HG03196 (cell line): ENCODE data around the gene ARMC7.
A peak's percentile ranks its signal among the peaks of the same experiment; 100 is the strongest.
"Not testable (repeated sequence)": the region's sequence is repeated elsewhere in the genome, so short reads cannot be mapped to it uniquely, and the experiment has no call there.

Experiments used
- ATAC-seq: cut with Tn5 transposase; IDR thresholded peaks from one replicate; pipeline ENCODE4 v1.9.1; 2021; ENCODE audit not compliant: unreplicated experiment

The ARMC7 gene

DNA sequence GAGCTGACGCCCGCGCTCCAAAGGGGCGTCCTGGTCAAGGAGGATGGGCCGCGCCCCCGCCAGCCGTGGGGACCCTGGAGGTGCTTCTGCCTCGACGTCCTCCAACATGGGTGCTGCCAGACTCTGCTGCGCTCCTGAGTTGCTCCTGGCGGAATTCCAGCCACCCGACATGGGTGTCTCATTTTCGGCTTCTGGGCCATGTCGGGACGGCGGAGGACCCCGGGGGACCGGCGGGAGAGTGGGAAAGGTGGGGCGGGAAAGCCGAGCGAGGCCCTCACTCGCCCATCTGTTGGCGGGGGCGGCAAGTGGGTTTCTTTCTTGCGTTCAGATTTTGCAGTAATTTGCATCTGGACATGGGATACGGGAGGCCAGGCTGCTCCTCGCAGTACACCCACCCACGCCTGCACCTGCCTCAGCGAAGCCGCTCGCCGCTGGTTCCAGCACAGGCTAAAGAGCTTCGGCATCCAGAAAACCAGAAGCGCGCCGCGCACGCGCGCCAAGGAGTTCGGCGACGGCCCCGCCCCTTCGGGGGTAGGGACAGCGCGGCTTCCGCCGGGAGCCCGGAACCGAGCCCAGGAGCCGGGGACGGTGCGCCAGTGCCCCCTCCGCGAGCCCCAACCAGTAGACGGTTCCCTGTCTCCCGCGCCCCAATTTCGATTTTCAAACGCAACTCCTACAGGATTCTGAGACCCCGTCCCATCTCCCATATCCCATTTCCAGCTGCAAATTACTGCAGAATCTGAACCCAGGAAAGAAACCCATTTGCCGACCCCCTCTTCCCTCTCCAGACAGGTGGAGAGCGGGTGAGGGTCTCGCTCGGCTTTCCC, at the start of gene ARMC7:
ARMC7 (plus strand) TSS at position 563 of the 827 bp plus-strand sequence. CDS start 320 bp downstream, outside the sequence.
- peak; percentile 55 for ATAC-seq

DNA sequence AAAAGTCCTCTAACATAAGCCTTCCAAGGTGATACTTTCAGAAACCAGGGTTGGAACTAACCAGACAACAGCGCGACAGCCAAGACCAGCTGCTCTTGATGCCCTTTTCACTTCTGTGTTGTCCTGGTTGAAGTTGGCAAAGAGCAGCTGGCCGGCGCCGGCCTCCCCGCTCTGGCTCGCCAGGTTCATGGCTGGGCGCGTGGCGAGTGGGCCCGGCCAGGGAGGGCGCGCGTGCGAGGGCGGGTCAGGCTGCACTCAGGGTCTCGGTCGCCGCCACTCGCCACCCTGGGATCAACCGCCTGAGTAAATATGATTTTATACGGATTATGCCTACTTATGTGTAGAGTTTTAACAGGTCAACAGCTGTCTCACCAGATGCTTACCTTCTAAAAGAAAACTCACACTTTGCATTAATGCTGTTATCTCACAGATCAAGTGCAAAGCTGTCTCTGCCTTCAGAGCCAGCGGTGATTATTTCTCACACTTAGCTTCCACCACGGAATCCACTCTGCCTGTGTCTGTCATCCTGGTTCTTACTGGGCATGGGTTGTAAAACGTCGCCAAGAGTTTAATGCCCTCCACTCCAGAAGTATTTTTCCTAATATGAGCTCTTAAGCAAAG, 49.2 kb upstream of the ARMC7 start:
- no peak for ATAC-seq

DNA sequence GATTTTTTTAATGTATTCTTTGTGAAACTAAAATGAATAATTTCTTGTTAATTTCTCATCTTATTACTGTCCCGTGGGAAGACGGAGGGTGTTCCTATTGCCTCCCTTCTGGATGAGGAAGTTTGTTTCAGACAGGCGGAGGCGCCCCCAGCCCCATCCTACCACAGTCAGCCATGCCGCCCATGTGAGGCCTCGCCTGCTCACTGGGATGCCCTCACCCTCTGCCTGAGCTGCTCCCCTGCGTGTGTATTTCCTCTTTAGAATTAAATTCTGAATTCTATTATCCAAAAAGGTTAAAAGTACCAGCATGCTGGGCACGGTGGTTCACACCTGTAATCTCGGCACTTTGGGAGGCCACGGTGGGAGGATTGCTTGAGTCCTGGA, 48.7 kb upstream of the ARMC7 start:
- ATAC-seq: no peak

DNA sequence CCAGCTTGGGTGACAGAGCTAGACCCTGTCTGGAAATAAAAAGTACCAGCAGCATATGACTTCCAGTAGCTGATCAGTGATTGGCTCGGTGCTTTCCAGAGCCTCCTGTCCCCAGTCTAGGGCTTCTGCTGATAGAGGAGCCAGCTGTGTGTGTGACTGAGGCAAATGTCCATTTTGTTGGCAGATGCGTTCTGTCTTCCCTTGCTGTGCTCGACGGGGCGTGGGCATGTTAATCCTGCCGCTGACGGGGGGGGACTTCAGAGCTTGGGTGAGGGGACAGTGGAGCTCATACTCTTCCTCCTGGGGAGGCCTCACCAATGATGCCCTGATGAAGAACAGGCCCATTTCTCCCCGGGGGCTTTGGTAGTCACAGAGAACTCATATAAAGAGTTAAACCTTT, 48.2 kb upstream of the ARMC7 start:
- no peak for ATAC-seq

DNA sequence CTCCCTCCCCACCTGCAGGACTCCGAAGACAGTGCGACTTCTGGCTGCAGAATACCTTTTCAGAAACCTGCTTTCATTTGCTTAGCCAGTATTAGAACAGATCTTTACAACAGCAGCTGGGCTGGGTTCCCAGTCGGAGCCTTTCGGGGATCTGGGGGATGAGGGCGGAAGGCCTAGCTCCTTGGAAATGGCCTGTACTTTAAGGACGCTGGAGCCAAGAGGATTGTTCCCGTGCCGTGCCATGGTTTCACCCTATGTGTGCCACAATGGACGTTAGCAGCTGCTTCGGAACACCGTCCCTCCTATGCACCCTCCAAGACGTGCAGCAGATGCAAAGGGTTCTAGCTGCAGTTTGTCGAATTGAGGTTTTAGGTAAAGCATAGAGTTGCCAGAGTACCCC, 46.6 kb upstream of the ARMC7 start:
- ATAC-seq: no peak

DNA sequence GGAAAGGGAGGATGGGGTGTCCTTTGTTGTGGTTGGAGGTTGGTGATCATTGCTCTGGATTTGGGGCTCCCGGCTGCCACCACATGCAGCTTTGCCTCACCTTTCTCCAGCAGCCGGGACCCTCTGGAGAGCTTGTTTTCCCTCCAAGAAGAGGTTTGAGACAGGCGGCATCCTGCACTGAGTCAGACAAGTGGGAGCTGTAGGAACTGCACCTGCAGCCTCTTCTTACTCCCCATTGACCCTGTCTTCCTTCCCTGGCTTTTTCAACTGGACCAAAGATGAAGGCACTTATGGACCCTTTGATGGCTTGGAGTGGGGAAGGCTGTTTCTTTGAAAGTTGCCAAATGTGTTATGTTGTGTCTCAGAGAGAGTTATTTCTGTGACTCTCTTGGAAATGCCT, 46.1 kb upstream of the ARMC7 start:
- ATAC-seq: no peak

DNA sequence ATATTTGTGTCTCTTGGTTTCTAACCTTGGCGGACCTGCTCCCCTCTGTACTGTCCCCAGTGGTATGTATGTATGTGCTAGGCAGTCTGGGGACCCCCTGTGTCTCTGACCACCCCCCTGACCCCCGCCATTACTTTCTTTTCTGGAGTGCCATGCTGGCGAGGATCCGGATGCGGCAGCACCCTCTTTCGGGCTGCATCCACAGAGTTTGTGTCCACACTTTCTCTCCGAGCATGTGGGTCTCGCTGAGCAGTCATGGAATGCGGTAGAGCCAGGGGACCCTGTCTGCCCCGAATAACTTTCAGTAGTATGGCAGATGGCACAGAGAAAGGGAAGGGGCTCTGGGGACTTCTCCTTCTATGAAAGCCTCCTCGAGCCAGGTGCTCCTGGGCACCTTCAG, 45.7 kb upstream of the ARMC7 start:
- no peak for ATAC-seq

DNA sequence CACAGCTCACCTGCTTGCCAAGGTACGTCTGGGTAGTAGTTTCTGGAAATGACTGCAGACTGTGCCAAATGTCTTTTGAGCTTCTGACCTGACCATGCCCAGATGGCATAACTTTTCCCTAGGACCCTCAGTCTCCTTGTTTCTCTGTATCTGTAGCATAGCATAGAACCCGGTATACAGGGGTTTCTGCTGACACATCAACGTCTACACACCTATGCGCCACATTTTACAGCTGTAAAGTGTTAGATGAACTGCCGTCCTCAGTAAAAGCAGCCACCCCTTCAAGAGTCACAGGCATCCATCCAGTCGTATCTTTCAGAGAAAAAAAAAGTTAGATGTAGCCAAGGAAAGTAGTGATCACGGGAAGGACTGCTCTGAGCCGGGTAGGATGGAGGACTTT, 45.3 kb upstream of the ARMC7 start:
- ATAC-seq: no peak

DNA sequence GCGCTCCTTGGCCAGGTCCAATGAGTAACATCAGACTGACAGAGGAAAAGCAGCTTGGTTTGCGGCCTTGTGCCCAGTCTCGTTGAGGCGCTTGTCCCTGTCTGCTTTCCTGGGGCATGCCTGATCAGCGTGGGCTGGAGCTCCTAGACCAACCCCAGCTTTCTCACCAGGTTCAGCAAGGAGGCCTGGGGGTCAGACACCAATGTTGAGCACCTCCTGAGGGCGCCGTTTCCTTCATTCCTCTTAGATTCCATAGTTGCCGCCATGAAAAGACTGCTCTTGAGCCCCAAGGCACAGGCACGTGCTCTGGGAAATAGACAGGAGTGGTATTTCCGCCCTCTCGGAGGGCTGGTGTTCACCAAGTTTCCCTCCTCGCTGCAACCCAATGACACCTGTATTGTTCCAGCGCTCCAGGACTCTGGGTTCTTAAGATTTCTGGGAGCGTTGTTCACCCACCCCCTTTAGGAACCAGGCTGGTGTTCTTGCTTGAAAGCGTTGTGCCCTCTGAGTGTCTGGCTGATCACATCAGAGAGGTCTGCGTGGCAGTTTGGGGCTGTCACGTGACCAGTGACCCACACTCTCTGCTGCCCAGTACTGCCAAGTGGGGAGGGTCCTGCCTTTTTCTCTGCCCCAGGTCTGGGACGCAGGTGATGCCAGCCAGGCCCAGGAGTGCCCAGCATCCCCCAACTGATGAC, 44.8 kb upstream of the ARMC7 start:
- no peak for ATAC-seq

DNA sequence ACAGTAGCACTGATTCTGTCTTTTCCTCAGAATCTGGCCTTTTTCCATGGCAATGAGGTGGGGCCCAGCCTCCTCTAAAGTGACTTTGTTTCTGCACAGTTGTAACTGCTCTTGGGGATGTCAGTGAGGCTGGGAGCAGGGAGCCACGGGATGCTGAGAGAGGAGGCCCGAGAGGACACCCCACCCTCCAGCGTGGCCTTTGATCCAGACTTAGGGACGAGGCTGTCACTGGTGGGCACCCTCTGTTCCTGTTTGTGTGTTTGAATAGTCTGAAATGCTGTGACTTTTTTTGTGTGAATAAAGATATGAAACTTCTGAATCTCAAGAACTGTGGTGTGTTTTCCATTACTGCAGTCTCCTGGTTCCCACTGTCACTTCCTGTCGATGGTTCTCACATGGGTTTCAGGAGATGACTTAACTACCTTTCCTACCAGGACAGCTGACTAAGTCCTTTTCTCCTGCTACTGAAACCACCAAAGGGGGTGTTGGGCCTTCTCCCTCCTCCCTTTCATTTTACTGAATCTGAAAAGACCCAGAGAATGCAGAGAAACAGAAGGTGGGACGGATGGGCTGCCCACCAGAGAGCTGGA, 44.1 kb upstream of the ARMC7 start:
- no peak for ATAC-seq

DNA sequence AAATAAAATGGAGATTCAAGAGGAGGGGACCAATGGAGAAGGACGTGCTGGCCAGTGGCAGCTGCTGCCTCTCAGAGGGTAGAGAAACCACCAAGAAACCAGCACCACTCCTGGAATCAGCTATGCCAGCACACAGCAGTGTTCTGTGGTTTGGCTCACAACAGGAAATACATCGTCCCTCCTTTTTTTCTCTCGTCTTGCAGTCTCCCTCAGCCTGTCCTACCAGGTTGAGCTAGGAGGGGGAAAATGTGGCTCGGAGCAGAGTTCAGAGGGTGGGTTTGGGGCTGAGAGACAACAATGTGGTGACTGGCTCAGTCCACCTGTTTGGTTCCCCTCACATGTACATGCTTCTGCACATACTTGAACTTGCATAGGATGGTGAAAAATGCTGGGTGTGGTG, 41.9 kb upstream of the ARMC7 start:
- ATAC-seq: no peak

DNA sequence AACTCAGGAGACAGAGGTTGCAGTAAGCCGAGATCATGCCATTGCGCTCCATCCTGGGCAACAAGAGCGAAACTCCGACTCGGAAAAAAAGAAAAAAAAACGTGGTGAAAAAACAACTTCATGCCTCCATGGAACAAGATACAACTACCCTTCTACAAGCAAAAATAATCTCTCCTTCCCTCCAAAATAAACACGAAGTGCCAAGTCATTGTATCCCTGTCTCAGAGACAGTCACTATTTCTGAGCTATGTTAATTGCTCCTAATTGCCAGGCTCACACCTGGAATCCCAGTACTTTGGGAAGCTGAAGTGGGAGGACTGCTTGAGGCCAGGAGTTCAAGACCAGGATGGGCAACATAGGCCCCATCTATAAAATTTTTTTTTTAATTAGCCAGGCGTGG, 41.0 kb upstream of the ARMC7 start:
- ATAC-seq: no peak

DNA sequence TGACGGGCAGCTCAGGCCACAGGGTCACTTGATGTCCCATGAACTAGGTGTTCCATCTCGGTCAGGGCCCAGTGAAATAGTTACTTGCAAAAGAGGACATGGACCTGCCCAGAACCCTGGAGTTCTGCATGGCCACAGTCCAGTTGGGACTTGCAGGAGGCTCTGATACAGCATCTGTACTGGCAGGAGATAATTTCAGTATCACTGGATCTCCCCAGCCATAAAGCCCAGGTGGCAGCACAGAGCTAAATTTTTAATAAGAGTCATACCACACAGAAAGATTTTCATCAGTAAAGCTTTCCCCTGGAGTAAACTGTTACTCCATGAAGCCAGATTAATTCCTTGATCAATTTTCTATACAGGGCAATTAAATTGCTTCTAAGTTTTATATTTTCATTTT, 40.0 kb upstream of the ARMC7 start:
- no peak for ATAC-seq

DNA sequence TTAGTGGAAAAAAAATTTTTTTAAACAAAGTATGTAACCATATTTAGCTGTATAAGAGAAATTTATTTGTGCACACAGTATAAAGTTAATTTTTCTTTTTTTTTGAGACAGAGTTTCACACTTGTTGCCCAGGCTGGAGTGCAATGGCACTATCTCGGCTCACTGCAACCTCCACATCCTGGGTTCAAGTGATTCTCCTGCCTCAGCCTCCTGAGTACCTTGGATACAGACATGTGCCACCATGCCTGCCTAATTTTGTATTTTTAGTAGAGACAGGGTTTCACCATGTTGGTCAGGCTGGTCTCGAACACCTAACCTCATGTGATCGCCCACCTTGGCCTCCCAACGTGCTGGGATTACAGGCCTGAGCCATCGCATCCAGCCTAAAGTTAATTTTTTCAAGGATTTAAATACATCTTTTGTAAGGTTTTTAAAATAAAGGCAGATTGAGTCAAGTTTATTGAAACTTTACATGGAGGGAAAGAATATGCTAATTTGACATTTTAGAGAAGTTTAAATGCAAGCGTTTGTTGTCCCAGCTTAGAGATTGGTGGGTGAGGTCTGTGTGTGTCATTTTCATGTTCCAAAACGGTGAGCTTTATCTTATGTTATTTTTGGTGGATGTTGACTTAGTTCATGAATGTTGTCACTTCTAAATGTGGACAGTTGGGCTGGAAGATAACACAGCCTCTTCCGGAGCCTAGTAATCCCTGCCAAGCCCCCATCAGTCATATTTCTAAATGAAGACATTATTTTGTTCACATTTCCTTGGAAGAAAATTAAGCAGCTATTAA, 38.1 kb upstream of the ARMC7 start:
- ATAC-seq: not testable (repeated sequence)

DNA sequence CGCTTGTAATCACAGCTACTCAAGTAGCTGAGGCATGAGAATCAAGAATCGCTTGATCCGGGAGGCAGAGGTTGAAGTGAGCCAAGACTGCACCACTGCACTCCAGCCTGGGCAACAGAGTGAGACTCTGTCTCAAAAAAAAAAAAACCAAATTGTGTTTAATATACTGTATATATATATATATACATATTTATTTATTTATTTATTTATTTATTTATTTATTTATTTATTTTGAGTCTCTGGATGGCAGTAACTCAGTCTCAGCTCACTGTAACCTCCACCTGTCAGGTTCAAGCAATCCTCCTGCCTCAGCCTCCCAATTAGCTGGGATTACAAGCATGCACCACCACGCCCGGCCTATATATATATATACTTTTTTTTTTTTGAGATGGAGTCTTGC, 36.9 kb upstream of the ARMC7 start:
- ATAC-seq: not testable (repeated sequence)

DNA sequence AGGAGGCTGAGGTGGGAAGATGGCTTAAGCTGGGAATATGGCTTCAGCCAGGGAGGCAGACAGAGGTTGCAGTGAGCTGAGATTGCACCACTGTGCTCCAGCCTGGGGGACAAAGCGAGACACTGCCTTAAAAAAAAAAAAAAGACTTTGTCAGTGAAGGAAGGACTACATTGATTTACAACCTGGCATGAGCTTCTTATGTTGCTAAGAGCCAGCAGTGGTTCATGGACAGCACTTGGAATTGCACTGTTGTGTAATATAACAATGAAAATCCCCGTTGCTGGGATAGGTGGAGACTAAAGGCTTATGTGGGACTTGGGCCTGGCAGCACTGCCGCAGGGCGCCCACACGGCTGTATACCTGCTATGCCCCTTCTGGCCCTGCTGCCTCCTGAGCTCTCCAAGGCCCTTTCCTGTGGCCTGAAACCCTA, 36.1 kb upstream of the ARMC7 start:
- ATAC-seq: no peak

DNA sequence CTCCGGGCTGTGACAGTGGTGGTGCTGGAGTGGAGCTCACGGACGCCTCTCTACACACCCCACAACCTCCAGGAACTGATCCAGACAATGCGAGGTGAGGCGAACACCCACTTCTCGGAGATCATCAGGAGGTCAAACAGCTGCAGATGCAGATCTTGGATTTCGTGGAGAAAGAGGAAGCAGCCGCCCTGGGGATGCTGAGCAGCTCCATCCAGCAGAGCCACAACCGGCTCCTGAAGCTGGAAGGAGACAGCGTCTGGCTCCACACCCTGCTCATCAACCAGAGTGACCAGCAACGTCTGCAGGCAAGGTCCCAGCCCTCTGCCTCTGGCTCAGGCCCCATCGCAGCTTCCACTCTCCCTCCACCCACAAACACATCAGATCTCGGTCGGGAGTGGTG, 35.2 kb upstream of the ARMC7 start:
- no peak for ATAC-seq

DNA sequence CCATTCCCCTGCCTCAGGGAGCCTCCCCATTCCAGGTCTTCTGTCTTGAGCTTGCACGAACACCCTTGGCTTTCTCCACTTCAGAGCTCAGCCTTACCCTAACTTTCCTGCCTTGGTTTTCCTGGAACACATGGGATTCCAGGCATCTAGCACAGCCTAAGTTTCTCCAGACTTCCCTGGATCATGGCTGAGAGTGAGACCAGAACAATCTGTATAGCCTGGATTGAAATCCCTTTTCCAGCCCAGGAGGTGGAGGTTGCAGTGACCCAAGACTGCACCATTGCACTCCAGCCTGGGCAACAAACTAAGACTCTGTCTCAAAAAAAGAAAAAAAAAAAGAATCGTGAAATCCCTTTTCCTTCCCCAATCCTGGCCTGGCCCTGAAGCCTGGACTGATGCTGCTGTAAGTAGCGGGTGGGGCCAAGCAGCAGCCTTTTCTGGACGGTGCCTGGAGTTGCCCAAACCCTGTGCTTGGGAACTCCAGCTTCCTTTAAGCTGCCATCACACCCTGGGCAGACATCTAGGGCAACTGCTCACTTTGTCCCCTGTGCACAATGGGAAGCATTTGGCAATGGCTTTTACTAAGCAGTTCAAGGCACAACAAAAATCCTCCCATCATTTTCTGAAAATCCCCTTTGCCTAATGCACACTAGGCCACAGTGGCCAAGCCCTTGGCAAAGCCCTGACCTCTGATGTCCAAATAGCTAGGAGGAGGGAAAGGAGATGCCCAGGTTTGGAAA, 34.0 kb upstream of the ARMC7 start:
- no peak for ATAC-seq

DNA sequence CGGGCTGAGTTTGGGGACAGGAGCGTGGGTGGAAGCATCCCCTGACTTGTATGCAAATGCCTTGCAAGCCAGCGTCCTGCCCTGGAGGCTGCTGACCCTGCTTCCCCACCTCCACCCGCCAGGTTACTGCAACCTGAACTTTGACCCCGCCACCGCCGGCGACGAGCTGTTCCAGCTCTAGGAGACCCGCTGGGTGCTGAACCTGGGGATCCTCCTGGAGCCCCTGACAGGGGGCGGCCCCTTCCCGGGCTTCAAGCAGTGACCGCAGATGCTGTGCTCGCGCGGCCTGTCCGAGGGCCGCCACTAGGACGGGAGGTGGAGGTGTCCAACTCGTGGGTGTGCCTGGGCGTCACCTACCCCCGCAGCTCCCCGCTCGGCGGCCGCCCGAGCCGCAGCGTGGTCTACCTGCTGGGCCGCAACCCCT, 32.7 kb upstream of the ARMC7 start:
- no peak for ATAC-seq
